ENCODE measurements around the gene KIAA1958.

Gene KIAA1958

DNA sequence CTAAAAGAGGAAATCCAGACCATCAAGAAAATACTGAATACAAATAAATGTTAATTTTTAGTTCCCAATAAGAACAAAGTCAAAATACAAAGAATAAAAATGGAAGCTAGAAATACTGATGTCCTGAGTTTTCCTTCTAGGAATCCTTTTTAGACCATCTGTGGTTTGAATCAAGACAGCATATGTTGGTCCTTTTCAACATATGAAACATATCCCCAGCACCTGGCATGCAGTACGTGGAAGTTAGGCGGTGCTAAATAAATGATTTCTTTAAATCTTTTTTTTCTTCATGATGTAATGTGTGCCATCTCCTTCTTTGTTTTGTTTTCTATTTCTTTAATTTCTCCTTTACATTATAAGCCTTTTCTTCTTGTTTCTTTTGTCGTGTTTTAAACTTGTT lies 34.0 kb downstream of the KIAA1958 start:
- no peak overlapping the region for H3K27ac ChIP-seq (replicated peaks)
- DNase-seq (ENCODE audit: low read depth in 1 of 2, low spot score in 1 of 2), result no peak
- no peak overlapping the region for H3K4me3 ChIP-seq (replicated peaks; ENCODE audit: insufficient read depth, low read length)
- no peak for TF ChIP-seq GABPA (IDR thresholded peaks at IDR 0.05; ENCODE audit: low read depth)
- TF ChIP-seq, protein P1, sequence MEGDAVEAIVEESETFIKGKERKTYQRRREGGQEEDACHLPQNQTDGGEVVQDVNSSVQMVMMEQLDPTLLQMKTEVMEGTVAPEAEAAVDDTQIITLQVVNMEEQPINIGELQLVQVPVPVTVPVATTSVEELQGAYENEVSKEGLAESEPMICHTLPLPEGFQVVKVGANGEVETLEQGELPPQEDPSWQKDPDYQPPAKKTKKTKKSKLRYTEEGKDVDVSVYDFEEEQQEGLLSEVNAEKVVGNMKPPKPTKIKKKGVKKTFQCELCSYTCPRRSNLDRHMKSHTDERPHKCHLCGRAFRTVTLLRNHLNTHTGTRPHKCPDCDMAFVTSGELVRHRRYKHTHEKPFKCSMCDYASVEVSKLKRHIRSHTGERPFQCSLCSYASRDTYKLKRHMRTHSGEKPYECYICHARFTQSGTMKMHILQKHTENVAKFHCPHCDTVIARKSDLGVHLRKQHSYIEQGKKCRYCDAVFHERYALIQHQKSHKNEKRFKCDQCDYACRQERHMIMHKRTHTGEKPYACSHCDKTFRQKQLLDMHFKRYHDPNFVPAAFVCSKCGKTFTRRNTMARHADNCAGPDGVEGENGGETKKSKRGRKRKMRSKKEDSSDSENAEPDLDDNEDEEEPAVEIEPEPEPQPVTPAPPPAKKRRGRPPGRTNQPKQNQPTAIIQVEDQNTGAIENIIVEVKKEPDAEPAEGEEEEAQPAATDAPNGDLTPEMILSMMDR (IDR thresholded peaks at IDR 0.05; ENCODE audit: insufficient read depth, low read length), result no peak
- TF ChIP-seq POLR2AphosphoS5 (IDR thresholded peaks at IDR 0.05; ENCODE audit: low read depth), result no peak
- no peak for TF ChIP-seq SPI1 (IDR thresholded peaks at IDR 0.05; ENCODE audit: borderline replicate concordance, low read depth)
- TF ChIP-seq, protein P2, sequence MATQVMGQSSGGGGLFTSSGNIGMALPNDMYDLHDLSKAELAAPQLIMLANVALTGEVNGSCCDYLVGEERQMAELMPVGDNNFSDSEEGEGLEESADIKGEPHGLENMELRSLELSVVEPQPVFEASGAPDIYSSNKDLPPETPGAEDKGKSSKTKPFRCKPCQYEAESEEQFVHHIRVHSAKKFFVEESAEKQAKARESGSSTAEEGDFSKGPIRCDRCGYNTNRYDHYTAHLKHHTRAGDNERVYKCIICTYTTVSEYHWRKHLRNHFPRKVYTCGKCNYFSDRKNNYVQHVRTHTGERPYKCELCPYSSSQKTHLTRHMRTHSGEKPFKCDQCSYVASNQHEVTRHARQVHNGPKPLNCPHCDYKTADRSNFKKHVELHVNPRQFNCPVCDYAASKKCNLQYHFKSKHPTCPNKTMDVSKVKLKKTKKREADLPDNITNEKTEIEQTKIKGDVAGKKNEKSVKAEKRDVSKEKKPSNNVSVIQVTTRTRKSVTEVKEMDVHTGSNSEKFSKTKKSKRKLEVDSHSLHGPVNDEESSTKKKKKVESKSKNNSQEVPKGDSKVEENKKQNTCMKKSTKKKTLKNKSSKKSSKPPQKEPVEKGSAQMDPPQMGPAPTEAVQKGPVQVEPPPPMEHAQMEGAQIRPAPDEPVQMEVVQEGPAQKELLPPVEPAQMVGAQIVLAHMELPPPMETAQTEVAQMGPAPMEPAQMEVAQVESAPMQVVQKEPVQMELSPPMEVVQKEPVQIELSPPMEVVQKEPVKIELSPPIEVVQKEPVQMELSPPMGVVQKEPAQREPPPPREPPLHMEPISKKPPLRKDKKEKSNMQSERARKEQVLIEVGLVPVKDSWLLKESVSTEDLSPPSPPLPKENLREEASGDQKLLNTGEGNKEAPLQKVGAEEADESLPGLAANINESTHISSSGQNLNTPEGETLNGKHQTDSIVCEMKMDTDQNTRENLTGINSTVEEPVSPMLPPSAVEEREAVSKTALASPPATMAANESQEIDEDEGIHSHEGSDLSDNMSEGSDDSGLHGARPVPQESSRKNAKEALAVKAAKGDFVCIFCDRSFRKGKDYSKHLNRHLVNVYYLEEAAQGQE (IDR thresholded peaks at IDR 0.05; ENCODE audit: insufficient replicate concordance, low read depth), result no peak
- no peaks in the 10 kb centered on the region for H3K27me3 ChIP-seq (ENCODE audit: insufficient read depth, poor library complexity, severe bottlenecking)

DNA sequence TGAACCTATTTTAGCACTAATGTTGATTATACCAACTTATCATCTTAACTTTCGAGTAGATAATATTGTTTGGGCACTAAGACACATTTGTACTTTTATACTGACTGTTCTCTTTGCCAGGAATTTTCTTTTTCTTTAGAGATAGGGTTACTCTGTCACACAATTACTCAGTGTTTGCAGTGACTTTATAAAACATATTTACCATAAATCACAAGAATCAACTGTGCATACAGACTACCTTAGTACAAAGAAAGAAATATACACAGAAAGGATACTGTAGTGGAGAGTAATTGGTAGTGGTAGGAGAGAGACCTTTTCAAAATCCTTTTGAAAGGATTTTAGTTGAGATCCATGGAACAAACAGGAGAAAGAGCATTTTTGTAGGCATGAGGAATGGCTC lies 40.3 kb downstream of the KIAA1958 start:
- no peak for DNase-seq (ENCODE audit: low read depth in 1 of 2, low spot score in 1 of 2)
- TF ChIP-seq SPI1 (IDR thresholded peaks at IDR 0.05; ENCODE audit: borderline replicate concordance, low read depth) (no peak), POLR2AphosphoS5 (IDR thresholded peaks at IDR 0.05; ENCODE audit: low read depth) (no peak), GABPA (IDR thresholded peaks at IDR 0.05; ENCODE audit: low read depth) (no peak)
- TF ChIP-seq, protein P2 (IDR thresholded peaks at IDR 0.05; ENCODE audit: insufficient replicate concordance, low read depth), result no peak
- TF ChIP-seq, protein P1 (IDR thresholded peaks at IDR 0.05; ENCODE audit: insufficient read depth, low read length), result no peak
- Histone ChIP-seq H3K27ac (replicated peaks) (no peak overlapping the region), H3K27me3 (ENCODE audit: insufficient read depth, poor library complexity, severe bottlenecking) (no peaks in the 10 kb centered on the region), H3K4me3 (replicated peaks; ENCODE audit: insufficient read depth, low read length) (no peak overlapping the region)

DNA sequence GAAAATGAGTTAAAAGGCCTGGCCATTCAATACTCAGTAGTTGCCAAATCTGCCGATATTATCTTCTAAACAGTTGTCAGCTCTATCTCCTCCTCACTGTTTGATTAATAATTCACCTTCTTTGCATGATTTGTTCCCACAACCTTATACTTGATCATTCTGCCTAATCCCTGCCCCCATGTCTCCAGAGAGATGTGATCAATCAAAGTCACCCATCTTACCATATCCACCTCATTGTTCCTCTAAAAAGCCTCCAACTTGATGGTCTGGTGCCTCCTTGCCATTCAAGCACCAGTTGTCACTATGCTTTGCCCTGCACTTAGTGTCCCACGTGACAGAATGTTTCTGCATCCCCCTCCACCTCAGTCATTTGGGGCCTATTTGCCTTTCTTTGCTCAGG lies 41.3 kb downstream of the KIAA1958 start:
- no peaks in the 10 kb centered on the region for H3K27me3 ChIP-seq (ENCODE audit: insufficient read depth, poor library complexity, severe bottlenecking)
- TF ChIP-seq, protein P2 (IDR thresholded peaks at IDR 0.05; ENCODE audit: insufficient replicate concordance, low read depth), result no peak
- TF ChIP-seq SPI1 (IDR thresholded peaks at IDR 0.05; ENCODE audit: borderline replicate concordance, low read depth) (no peak), GABPA (IDR thresholded peaks at IDR 0.05; ENCODE audit: low read depth) (no peak)

More for the DNA sequence above, 41.3 kb downstream of the KIAA1958 start:
- DNase-seq (ENCODE audit: low read depth in 1 of 2, low spot score in 1 of 2), result no peak
- H3K4me3 ChIP-seq (replicated peaks; ENCODE audit: insufficient read depth, low read length), result no peak overlapping the region
- no peak overlapping the region for H3K27ac ChIP-seq (replicated peaks)

All from HL-60 (cell line).